SK-N-SH treated with all-trans-retinoic acid at 6 μM for 48 hours (cell line): ENCODE results near the gene GLYATL2.

Source experiments
- ATAC-seq: fragments of 200-7000 bp; cut with Tn5 transposase; 3 replicates; pipeline ENCODE4 v1.9.1; 2020; ENCODE audit warnings: mild to moderate bottlenecking, moderate library complexity
- ARNTL ChIP-seq: fragments of 450-650 bp; formaldehyde crosslinking; IDR thresholded peaks from 2 replicates; pipeline ENCODE4 v1.5.0; 2020; ENCODE audit warnings: low read depth, mild to moderate bottlenecking, moderate library complexity, borderline replicate concordance
- BACH2 ChIP-seq: fragments of 250-450 bp; sonication (Bioruptor Pico); IDR thresholded peaks from 2 replicates; pipeline ENCODE4 v1.9.0; 2021; ENCODE audit warnings: mild to moderate bottlenecking, borderline replicate concordance
- CSDC2 ChIP-seq: fragments of 250-450 bp; sonication (Bioruptor Pico); IDR thresholded peaks from 2 replicates; pipeline ENCODE4 v1.5.0; 2020; ENCODE audit warnings: mild to moderate bottlenecking, moderate library complexity
- GLIS3 ChIP-seq: fragments of 250-450 bp; sonication (Bioruptor Pico); IDR thresholded peaks from 2 replicates; pipeline ENCODE4 v1.5.0; 2020; ENCODE audit warnings: mild to moderate bottlenecking, moderate library complexity
- ISL1 ChIP-seq: fragments of 250-450 bp; sonication (Bioruptor Pico); IDR thresholded peaks from 2 replicates; pipeline ENCODE4 v2.1.2; 2022; ENCODE audit warnings: mild to moderate bottlenecking, moderate library complexity
- PPARA ChIP-seq: fragments of 250-450 bp; sonication (Bioruptor Pico); IDR thresholded peaks from 2 replicates; pipeline ENCODE4 v1.5.0; 2020; ENCODE audit warnings: mild to moderate bottlenecking, borderline replicate concordance
- RARB ChIP-seq: fragments of 250-450 bp; sonication (Bioruptor Pico); IDR thresholded peaks from 2 replicates; pipeline ENCODE4 v1.8.0; 2021; ENCODE audit warnings: mild to moderate bottlenecking, moderate library complexity
- SNAI2 ChIP-seq: fragments of 250-450 bp; sonication (Bioruptor Pico); IDR thresholded peaks from 2 replicates; pipeline ENCODE4 v1.5.0; 2020; ENCODE audit warnings: mild to moderate bottlenecking, moderate library complexity
- TCF4 ChIP-seq: fragments of 250-450 bp; sonication (Bioruptor Pico); IDR thresholded peaks from 2 replicates; pipeline ENCODE4 v1.8.0; 2021; ENCODE audit warnings: mild to moderate bottlenecking, moderate library complexity, borderline replicate concordance
- TOX ChIP-seq: fragments of 250-450 bp; sonication (Bioruptor Pico); IDR thresholded peaks from 2 replicates; pipeline ENCODE4 v1.8.0; 2021; ENCODE audit warnings: mild to moderate bottlenecking, moderate library complexity, borderline replicate concordance
- TSHZ2 ChIP-seq: fragments of 250-450 bp; sonication (Bioruptor Pico); IDR thresholded peaks from 2 replicates; pipeline ENCODE4 v1.5.0; 2020; ENCODE audit warnings: mild to moderate bottlenecking, moderate library complexity
- ZC3H10 ChIP-seq: fragments of 250-450 bp; sonication (Bioruptor Pico); IDR thresholded peaks from 2 replicates; pipeline ENCODE4 v1.5.1; 2021; ENCODE audit warnings: mild to moderate bottlenecking, moderate library complexity
- ZFP30 ChIP-seq: fragments of 450-650 bp; formaldehyde crosslinking; IDR thresholded peaks from 2 replicates; pipeline ENCODE4 v1.5.0; 2022; ENCODE audit warnings: mild to moderate bottlenecking, moderate library complexity
- ZNF70 ChIP-seq: fragments of 450-650 bp; formaldehyde crosslinking; IDR thresholded peaks from 2 replicates; pipeline ENCODE4 v1.5.0; 2020; ENCODE audit warnings: mild to moderate bottlenecking, moderate library complexity
- ZNF8 ChIP-seq: fragments of 450-650 bp; formaldehyde crosslinking; IDR thresholded peaks from 2 replicates; pipeline ENCODE4 v1.5.0; 2020; ENCODE audit warnings: mild to moderate bottlenecking, moderate library complexity
- TF ChIP-seq, protein P1 (sequence below): fragments of 250-450 bp; sonication (Bioruptor Pico); IDR thresholded peaks from 2 replicates; pipeline ENCODE4 v1.5.1; 2020; ENCODE audit warnings: low read depth, mild to moderate bottlenecking, moderate library complexity
- TF ChIP-seq, protein P2 (sequence below): fragments of 250-450 bp; sonication (Bioruptor Pico); IDR thresholded peaks from 2 replicates; pipeline ENCODE4 v1.5.1; 2021; ENCODE audit warnings: mild to moderate bottlenecking, moderate library complexity
- TF ChIP-seq, protein P3 (sequence below): fragments of 250-450 bp; sonication (Bioruptor Pico); IDR thresholded peaks from 2 replicates; pipeline ENCODE4 v1.8.0; 2021; ENCODE audit warnings: low read depth, mild to moderate bottlenecking, moderate library complexity, borderline replicate concordance

The GLYATL2 gene

GRCh38 chr11:58796333-58796732 is 48.2 kb downstream of the GLYATL2 start:
- no peak for ATAC-seq
- TF ChIP-seq CSDC2 (CRISPR knock-in tag) (no peak), PPARA (CRISPR knock-in tag) (no peak), TCF4 (CRISPR knock-in tag) (no peak), BACH2 (CRISPR knock-in tag) (no peak), ISL1 (CRISPR knock-in tag) (no peak), RARB (CRISPR knock-in tag) (no peak), SNAI2 (CRISPR knock-in tag) (no peak), ZNF8 (CRISPR knock-in tag) (no peak), ZNF70 (CRISPR knock-in tag) (no peak), TOX (CRISPR knock-in tag) (no peak), GLIS3 (CRISPR knock-in tag) (no peak), TSHZ2 (CRISPR knock-in tag) (no peak), ZFP30 (no peak), ARNTL (CRISPR knock-in tag) (no peak)
- TF ChIP-seq, protein P1, sequence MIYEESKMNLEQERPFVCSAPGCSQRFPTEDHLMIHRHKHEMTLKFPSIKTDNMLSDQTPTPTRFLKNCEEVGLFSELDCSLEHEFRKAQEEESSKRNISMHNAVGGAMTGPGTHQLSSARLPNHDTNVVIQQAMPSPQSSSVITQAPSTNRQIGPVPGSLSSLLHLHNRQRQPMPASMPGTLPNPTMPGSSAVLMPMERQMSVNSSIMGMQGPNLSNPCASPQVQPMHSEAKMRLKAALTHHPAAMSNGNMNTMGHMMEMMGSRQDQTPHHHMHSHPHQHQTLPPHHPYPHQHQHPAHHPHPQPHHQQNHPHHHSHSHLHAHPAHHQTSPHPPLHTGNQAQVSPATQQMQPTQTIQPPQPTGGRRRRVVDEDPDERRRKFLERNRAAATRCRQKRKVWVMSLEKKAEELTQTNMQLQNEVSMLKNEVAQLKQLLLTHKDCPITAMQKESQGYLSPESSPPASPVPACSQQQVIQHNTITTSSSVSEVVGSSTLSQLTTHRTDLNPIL (CRISPR knock-in tag): no peak
- TF ChIP-seq, protein P2, sequence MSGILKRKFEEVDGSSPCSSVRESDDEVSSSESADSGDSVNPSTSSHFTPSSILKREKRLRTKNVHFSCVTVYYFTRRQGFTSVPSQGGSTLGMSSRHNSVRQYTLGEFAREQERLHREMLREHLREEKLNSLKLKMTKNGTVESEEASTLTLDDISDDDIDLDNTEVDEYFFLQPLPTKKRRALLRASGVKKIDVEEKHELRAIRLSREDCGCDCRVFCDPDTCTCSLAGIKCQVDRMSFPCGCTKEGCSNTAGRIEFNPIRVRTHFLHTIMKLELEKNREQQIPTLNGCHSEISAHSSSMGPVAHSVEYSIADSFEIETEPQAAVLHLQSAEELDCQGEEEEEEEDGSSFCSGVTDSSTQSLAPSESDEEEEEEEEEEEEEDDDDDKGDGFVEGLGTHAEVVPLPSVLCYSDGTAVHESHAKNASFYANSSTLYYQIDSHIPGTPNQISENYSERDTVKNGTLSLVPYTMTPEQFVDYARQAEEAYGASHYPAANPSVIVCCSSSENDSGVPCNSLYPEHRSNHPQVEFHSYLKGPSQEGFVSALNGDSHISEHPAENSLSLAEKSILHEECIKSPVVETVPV: no peak
- TF ChIP-seq, protein P3, sequence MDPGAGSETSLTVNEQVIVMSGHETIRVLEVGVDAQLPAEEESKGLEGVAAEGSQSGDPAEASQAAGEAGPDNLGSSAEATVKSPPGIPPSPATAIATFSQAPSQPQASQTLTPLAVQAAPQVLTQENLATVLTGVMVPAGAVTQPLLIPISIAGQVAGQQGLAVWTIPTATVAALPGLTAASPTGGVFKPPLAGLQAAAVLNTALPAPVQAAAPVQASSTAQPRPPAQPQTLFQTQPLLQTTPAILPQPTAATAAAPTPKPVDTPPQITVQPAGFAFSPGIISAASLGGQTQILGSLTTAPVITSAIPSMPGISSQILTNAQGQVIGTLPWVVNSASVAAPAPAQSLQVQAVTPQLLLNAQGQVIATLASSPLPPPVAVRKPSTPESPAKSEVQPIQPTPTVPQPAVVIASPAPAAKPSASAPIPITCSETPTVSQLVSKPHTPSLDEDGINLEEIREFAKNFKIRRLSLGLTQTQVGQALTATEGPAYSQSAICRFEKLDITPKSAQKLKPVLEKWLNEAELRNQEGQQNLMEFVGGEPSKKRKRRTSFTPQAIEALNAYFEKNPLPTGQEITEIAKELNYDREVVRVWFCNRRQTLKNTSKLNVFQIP (CRISPR knock-in tag): no peak
- TF ChIP-seq, all 23 proteins: peak for 0

- peak; percentile 98 for ATAC-seq
- TF ChIP-seq, protein P3 (CRISPR knock-in tag): no peak
- TF ChIP-seq TCF4 (CRISPR knock-in tag) (no peak), ARNTL (CRISPR knock-in tag) (no peak), ISL1 (CRISPR knock-in tag) (no peak), BACH2 (CRISPR knock-in tag) (no peak), ZNF70 (CRISPR knock-in tag) (no peak), GLIS3 (CRISPR knock-in tag) (no peak), PPARA (CRISPR knock-in tag) (no peak), RARB (CRISPR knock-in tag) (no peak), ZC3H10 (CRISPR knock-in tag) (no peak)
- TF ChIP-seq, protein P1 (CRISPR knock-in tag): no peak
- TF ChIP-seq, all 23 proteins: peak for 0
These were observed 56.0 kb downstream of the GLYATL2 start for GRCh38 chr11:58788355-58789023.
